GM18868 (cell line): ENCODE measurements around the gene CREBBP.
A peak's percentile ranks its signal among the peaks of the same experiment; 100 is the strongest.
"Not testable (repeated sequence)": the region's sequence is repeated elsewhere in the genome, so short reads cannot be mapped to it uniquely, and the experiment has no call there.

Experiments
- ATAC-seq: cut with Tn5 transposase; IDR thresholded peaks from one replicate; pipeline ENCODE4 v1.9.1; 2021; ENCODE audit warnings: mild to moderate bottlenecking, moderate library complexity; ENCODE audit not compliant: unreplicated experiment

CREBBP gene

GRCh38 chr16:3717235-3718018 lies 163.1 kb downstream of the CREBBP start, which contains the start of gene TRAP1:
Gene TRAP1, minus strand, starts transcription at chr16:3717524. Its CDS starts 16 bp downstream, at chr16:3717508.
- ATAC-seq, result peak; percentile 90

GRCh38 chr16:3716831-3717234 lies 163.7 kb downstream of the CREBBP start:
- peak; percentile 25 for ATAC-seq

GRCh38 chr16:3715430-3715829 lies 165.1 kb downstream of the CREBBP start:
- ATAC-seq, result no peak

GRCh38 chr16:3714378-3714777 lies 166.1 kb downstream of the CREBBP start:
- ATAC-seq, result not testable (repeated sequence)

GRCh38 chr16:3713587-3714242 lies 166.8 kb downstream of the CREBBP start:
- no peak for ATAC-seq

GRCh38 chr16:3712861-3713372 lies 167.6 kb downstream of the CREBBP start:
- no peak for ATAC-seq

GRCh38 chr16:3706253-3707012 lies 174.1 kb downstream of the CREBBP start:
- no peak for ATAC-seq

- ATAC-seq, result no peak
Observed at GRCh38 chr16:3702082-3702481, 178.4 kb downstream of the CREBBP start.

GRCh38 chr16:3701531-3701930 lies 179.0 kb downstream of the CREBBP start:
- no peak for ATAC-seq

- ATAC-seq, result no peak
Observed at GRCh38 chr16:3698941-3699340, 181.6 kb downstream of the CREBBP start.

- ATAC-seq, result no peak
Observed at GRCh38 chr16:3696425-3697218, 183.9 kb downstream of the CREBBP start.

- peak; percentile 45 for ATAC-seq
Observed at GRCh38 chr16:3695610-3696369, 184.7 kb downstream of the CREBBP start.

GRCh38 chr16:3694051-3694450 lies 186.5 kb downstream of the CREBBP start:
- ATAC-seq, result no peak

- no peak for ATAC-seq
Observed at GRCh38 chr16:3691761-3692160, 188.8 kb downstream of the CREBBP start.

GRCh38 chr16:3690980-3691720 lies 189.4 kb downstream of the CREBBP start:
- no peak for ATAC-seq

GRCh38 chr16:3690470-3690928 lies 190.0 kb downstream of the CREBBP start:
- ATAC-seq, result no peak

GRCh38 chr16:3689731-3690130 lies 190.8 kb downstream of the CREBBP start:
- no peak for ATAC-seq

GRCh38 chr16:3687792-3688191 lies 192.7 kb downstream of the CREBBP start:
- ATAC-seq, result no peak

GRCh38 chr16:3687021-3687420 lies 193.5 kb downstream of the CREBBP start:
- ATAC-seq, result no peak
